H1 (cell line): ENCODE data around the gene NFIA. TPM values are rescaled to one million over a fixed set of nuclear protein-coding genes. Genes with fewer than 3 reads are reported as not detected.

Experiments used
- ATF3 ChIP-seq: IDR thresholded peaks from 2 replicates; pipeline ENCODE4 v1.6.1; 2011; ENCODE audit warnings: low read depth, mild to moderate bottlenecking, low read length; ENCODE audit not compliant: insufficient read depth
- CHD7 ChIP-seq: fragments of 300-600 bp; sonication (generic); IDR thresholded peaks from 2 replicates; pipeline ENCODE4 v1.7.1; 2012; ENCODE audit warnings: low read length, moderate library complexity, mild to moderate bottlenecking, inconsistent platforms; ENCODE audit not compliant: insufficient replicate concordance
- KDM4A ChIP-seq: IDR thresholded peaks from one replicate; pipeline ENCODE4 v1.7.1; 2012; ENCODE audit warnings: low read depth, mild to moderate bottlenecking, moderate library complexity, low read length, inconsistent platforms; ENCODE audit not compliant: severe bottlenecking
- POU5F1 ChIP-seq: IDR thresholded peaks from 2 replicates; pipeline ENCODE4 v1.6.1; 2011; ENCODE audit warnings: low read depth, mild to moderate bottlenecking, low read length, moderate library complexity
- TCF12 ChIP-seq: IDR thresholded peaks from 2 replicates; pipeline ENCODE4 v1.6.1; 2011; ENCODE audit warnings: low read depth, mild to moderate bottlenecking, low read length
- polyA plus RNA-seq, 7 experiments: library from polyadenylated mRNA; depleted of rRNA in 3 of 7; stranded (reverse) in 5 of 7; unstranded in 2 of 7; fragments of >200 nt in 5 of 7; fragments of 200-250 nt in 2 of 7; gene quantifications; 1 replicate in 5 of 7; 2 replicates in 1 of 7; 4 replicates in 1 of 7; pipeline versions ENCODE4 v1.2.1 to v1.2.3, GENCODE V29; 2011 to 2013; ENCODE audit warnings: missing spikeins in 2 of 7, mixed read lengths in 2 of 7
- total RNA-seq: library from RNA; stranded (reverse); fragmentation: NEBNext Ultra II Directional; extraction: Animal tissue kit (Norgen Biotek cat#: 25700); gene quantifications from 2 replicates; pipeline ENCODE4 v1.2.1, GENCODE V29; 2021

The NFIA gene
- total and polyA plus RNA-seq, 2 of the 8 experiments (the other 6 are each of a cell fraction or from before 2014, with no cell fraction given) = 1.8 to 2.3 TPM

- TF ChIP-seq POU5F1 (no peak), KDM4A (no peak), ATF3 (no peak), CHD7 (no peak), TCF12 (no peak)
Observed at GRCh38 chr1:61419657-61420056, 337.3 kb downstream of the NFIA start (continued).
